NCI-H2227 (cell line): Measurements from ENCODE around the gene SLC11A2.
"Not testable (repeated sequence)": the region's sequence is repeated elsewhere in the genome, so short reads cannot be mapped to it uniquely, and the experiment has no call there.

ENCODE experiments used
- DNase-seq: peaks from one replicate; lab custom pipeline; 2025; ENCODE audit not compliant: unreplicated experiment; lab: John Stamatoyannopoulos, UW

Gene SLC11A2

GRCh38 chr12:50951112-50951511 lies 75.1 kb downstream of the SLC11A2 start:
- DNase-seq, result no peak

GRCh38 chr12:50949801-50950302 lies 76.3 kb downstream of the SLC11A2 start:
- no peak for DNase-seq

GRCh38 chr12:50948798-50949197 lies 77.4 kb downstream of the SLC11A2 start:
- DNase-seq, result no peak

- DNase-seq, result no peak
These were observed 78.1 kb downstream of the SLC11A2 start for GRCh38 chr12:50947933-50948626.

GRCh38 chr12:50937653-50938052 lies 88.5 kb downstream of the SLC11A2 start:
- no peak for DNase-seq

GRCh38 chr12:50936821-50937530 lies 89.2 kb downstream of the SLC11A2 start:
- DNase-seq, result no peak

- no peak for DNase-seq
These were observed 91.0 kb downstream of the SLC11A2 start for GRCh38 chr12:50934981-50935807.

- DNase-seq, result no peak
These were observed 91.8 kb downstream of the SLC11A2 start for GRCh38 chr12:50934371-50934851.

- DNase-seq, result no peak
These were observed 92.6 kb downstream of the SLC11A2 start for GRCh38 chr12:50933459-50934124.

- no peak for DNase-seq
These were observed 93.3 kb downstream of the SLC11A2 start for GRCh38 chr12:50932787-50933280.

GRCh38 chr12:50930477-50930876 lies 95.7 kb downstream of the SLC11A2 start:
- not testable (repeated sequence) for DNase-seq

- DNase-seq, result no peak
These were observed 96.4 kb downstream of the SLC11A2 start for GRCh38 chr12:50929831-50930230.
